ENCODE data around the gene GALNT16.
A peak's percentile ranks its signal among the peaks of the same experiment; 100 is the strongest.

GALNT16 gene

DNA sequence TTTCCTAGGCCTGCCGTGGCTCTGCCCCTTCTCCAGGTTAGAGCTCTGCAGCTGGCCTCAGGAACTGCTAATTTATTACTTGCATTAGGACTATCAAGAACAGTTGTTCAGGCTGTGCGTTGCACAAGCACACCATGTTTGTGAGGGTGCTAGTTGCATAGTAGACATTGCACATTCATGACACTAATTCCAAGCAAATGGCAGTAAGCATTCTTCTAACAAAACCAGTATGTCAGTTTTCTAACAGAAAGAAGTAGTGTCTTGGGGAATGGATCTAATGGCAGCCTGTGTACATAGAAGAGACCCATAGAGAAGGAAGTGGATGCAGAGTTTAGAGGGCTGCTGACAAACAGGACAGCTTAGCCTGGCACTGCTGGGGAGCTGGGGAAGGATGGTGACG is 84.2 kb downstream of the GALNT16 start:
- no peak for DNase-seq

DNA sequence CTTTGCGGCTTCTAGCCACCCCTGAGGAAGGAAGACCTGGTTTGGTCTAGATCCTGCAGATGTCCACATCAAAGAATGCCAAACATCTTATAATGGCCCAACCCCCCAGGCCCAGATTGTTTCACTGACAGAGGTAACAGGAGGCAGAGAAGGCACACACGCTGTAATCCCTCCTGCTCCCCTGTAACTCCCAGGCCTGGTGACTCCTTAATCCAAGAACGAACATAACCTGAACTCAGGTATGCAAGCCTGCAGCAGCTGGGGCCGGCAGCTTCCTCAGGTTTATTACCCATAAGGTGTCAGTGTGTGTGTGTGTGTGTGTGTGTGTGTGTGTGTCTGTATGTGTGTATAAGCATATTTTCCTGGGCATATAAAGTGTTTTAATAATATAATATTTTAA is 85.4 kb downstream of the GALNT16 start:
- DNase-seq: no peak

DNA sequence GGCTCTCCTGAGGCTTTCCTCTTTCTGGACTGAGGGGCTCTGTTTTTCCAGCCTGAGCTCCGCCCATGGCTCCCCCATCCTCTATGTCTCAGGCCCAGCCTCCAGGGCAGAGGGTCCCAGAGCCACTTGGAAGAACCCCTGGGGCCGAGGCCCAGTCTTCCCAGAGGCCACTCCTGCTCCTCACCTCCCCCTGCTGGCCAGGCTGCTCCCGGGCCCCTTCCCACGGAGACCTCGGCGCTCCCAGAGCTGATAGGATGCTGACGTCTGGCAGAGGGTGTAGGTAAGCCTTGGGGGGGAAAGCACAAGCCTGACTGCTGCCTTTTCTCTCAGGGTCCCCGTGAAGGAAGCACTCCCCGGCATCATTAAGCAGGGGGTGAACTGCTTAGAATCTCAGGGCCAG is 86.8 kb downstream of the GALNT16 start:
- no peak for DNase-seq

DNA sequence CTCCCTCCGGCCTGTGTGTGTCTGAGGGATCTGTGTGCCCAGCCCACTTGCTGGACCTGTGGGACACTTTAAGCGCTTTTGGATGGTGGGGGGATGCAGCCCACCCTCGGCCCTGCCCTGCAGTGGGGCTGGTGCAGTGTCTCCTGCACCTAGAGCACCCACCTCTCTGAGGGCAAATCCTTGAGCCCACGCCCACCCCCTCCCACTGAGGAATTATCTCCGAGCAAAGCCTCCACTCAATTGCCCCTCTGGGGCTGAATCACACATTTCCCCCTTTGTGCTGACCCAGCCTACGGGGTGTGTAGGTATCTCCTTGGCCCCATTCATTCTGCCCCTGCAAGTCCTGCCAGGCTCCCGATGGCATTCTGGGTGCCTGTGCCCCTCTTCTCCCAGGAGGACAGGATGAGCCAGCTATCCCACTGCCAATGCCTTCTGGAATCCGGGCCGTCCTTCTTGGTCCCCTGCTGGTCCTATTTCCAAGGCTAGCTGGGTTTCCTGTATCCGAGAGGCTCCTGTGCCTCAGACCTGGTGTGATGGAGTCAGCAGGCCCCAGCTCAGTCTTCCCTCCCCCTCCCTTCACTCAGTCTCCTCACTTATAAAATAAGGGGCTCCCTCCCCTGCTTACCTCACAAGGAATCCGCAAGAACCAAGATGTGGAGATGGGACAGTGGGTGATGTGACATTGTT is 89.3 kb downstream of the GALNT16 start:
- DNase-seq: no peak

DNA sequence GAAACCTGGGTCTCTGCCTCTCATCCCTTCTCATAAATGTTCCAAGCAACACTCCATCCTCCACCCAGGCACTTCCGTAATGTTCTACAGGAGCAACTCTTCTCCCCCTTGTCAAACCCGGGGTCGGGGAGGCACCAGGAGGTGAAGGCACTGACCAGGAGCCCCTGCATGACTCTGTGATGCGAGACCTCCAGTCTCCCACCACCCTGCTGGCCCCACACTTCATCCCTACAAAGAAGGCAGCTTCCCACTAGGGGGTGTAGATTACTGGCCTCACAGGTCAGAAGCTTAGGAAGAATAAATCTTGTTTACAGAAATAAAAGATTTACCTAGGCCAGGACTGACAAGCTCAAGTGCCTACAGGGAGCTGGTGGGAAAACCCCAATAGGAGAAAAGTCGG is 90.9 kb downstream of the GALNT16 start:
- no peak for DNase-seq

DNA sequence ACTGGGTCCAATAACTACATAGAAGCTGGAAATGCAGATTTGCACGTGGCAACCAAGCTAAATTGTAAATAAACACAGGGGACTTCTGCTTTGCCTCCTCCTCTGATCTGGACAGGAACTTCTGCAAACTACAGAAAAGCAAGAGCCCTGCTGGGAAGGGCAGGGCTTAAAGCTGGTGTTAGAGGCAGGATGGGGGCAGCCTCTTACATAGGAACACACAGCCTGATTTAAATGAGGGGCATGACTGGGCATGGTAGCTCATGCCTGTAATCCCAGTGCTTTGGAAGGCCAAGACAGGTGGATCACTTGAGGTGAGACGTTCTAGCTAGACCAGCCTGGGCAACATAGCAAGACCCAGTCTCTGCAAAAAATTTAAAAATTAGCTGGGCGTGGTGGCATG is 91.4 kb downstream of the GALNT16 start:
- no peak for DNase-seq

DNA sequence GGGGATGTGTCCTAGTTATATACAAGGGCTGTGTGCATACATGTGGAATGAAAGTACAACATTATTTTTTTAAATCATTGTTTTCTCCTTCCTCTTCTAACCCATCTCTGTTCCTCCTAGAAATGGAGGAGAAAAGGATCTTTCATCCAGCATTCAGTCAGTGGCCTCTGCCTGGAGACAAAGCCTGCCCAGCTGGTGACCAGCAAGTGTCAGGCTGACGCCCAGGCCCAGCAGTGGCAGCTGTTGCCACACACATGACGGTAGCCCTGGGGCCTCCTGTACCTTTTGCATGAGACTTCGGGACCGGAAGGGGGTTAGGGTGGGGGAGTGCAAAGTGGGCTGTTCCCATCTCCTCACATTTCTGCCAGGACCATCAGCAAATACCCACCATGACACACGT is 92.0 kb downstream of the GALNT16 start:
- DNase-seq: no peak

DNA sequence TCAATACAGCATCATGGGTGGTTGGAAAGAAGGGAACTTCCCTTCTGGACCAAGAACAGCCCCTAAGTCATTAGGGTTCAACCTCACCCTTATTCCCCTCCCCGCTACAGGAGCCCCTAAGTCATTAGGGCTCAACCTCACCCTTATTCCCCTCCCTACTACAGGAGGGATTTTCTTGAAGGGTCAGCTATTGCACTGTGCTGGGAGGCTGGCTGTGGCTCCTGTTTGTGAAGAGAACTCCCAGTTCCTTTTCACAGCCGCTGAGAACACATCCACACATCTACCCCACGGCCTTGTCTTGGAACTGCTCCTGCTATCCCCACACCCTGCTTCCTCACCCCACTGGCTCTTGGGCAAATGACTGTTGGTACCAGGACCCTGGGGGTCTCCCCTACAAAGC is 93.2 kb downstream of the GALNT16 start:
- DNase-seq: no peak

DNA sequence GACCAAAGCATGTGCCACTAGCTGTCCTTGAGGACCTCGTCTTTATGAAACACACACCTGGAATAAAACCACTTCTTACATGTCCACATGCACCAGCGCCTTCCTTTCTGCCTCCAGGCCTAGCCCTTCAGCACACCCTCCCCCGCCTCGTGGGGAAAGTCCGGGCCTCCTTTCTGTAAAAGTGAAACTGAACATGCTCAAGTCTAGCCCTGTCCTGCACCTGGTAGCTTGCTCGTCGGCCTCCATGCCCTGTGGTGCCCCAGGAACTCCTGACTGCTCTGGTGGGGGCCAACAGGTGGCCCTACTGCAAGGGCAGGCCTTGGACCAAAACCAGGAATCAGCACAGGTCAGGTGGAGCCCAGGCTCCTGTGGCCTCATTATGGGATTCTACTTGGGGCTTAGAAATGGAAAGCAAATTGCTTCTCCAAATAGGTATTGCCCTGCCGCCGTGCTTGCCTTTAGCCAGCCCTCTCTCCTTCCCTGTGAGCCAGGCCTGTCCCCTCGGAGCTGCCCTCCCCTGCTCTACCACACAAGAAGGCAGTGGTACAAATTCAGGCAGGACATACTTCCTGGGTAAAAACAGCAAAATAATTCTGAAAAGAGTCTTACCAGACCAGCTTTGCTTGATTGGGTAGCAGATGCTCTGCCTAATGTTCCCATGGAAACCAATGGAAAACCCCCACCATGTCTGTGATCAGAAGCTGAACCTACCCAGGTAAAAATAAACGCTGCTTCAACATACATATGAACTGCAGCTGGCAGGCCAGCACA is 94.6 kb downstream of the GALNT16 start:
- DNase-seq: peak; percentile 69

DNA sequence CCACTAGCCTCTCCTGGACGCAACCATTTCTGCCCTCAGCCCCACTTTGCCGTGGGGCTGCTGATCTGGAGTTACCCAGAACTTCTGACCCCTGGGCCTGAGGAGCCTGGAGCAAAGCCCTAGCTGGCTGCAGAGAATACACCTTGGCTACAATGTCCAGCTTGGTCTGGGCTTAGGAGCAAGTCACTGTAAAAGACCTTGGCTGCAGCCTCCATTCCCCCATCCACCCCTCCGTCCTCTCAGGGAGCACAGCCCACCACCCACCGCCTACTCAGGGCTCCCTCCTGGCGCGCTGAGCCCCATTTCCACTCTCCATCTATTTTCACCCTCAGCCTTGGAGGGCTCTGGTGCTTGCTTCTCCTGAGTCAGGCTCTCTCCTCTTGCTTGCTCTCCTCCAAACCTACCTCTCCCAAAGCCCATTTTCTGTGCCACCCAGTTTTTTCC is 95.2 kb downstream of the GALNT16 start:
- no peak for DNase-seq

DNA sequence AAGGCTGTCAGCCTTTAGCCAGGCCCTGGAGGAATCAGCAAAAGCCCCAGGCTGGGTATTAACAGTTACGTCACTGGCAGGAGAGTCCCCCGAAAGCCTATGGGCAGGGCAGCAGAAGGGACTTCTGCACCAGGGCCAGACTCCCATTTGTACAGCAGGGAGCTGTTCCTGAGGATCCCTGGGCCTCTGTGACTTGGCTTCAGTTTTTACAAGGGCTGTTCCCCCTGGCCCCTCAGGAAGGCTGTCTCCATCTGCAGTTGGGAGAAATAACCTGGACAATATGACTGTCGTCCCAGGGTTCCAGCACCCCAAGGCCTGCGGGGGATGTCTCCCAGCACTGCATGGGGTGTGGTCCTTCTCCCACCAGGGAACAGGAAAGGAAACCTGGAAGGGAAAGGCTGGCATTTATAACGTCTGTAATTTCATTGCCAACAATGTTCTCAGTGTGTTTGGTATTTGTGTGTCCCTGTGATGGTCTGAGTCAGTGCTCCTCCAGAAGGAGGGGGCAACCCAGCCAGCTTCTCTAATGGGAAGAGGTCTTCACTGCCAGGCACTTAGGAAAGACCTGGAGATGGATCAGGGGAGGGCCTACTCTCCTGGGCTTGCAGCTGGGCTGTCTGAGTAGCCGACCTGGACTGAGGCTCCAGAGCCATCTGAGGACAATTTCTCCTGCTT is 95.8 kb downstream of the GALNT16 start:
- DNase-seq: no peak

DNA sequence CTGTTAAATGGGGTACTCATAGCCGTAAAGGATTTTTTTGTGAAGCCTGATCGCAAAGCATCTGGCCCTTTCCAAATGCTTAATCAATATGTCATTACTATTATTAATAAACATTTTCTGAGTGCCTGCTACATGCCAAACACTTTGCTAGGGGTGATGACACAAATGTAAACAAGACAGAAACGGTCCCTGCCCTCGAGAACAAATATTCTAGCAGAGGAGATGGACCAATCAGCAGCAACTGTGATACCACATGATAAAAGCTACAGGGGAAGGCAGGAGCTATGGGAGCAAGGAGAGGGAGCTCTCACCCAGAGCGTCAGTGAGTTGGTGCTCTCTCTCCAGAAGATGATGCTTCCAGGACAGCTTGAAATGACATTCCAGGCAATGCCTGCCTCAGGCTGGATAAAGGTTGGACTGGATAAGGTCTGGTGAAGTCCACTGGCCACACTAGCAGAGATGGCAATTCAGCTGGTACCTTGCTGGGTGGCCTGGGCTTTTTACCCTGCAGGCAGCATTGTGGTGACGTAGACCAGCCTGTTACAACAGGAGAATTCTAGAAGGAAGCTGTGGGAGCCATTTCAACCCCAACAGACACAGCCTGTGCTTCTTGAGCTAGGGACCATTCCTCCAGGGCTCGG is 97.1 kb downstream of the GALNT16 start:
- no peak for DNase-seq

DNA sequence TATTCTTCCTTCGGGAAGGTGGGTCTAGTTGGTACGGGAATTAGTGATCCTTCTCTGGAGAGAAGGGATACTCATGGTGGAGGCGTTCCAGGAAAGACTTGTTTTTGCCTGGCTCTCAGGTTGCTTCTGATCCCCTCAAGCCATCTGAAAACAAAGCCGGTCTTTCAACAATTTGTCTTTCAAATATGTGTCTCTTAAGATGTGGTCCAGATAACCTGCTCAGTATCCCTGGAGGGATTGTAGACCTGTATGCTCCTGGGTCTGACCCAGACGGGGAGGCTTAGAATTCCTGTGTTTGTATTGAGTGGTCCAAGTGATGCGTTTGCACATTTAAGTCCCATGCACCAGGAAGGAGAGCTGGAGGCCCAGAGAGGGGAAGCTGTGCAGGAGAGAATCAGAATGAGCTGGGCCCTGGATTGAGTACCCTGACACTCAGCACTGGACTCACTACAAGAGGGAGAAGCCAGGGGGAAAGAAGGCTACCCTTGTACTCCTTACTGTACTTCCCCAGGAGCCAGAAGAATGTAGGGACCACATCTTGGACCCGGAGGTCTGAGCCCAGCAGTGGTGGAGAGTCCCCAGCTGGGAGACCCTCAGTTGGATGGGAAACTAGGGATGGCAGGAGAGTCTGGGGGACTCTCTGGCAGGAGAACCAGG is 97.7 kb downstream of the GALNT16 start:
- DNase-seq: no peak

DNA sequence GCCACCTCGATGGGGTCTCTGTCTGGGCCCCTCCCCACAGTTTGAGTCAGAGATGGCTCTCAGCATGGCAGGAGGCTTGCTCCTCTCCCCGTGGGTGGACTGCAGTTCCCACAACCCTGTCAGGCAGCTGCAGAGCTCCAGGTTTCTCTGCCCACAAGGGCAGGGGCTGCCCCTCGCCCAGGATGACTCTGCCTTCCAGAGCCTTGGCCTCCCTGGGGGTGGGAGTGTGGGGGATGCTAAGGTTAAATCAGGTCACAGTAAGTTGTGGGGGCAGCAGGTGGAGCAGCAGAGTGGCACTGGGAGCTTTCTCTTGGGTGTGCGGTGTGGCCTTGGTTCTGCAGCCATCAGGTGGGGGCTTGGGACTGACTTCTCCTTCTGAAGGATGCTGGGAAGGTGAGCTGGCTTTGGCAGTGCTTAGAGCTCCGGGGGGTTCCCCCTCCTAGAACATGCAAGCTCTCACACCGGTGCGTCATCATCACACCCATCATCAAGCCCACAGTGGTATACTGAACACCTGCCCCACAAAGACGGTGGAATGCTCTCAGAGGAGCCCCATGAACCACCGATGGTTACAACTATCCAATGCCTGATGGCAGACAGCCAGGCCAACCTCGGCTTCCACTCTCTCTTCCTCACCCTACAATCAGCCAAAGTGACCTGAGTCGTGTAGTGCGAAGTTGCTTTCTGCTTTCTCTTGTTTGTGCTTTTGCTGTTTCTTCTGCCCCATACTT is 98.4 kb downstream of the GALNT16 start:
- DNase-seq: no peak

DNA sequence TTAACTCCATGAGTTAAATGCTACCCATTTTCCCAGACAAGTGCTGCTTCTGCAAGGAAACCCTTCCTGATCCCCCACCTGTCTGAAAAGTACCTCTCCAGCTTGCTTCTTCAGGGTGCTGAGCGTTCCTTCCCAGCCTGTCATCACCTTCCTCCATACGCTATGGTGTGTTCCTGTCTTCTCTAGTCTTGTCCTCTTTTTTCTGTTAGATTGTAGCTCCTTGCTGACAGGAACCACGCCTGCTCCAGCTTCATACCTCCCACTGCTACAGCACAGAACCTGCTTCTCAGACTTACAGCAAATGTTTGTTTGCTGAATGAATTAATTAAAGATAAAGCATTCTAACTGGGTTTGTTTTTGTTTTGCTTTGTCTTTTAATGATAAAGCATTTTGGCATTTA is 99.0 kb downstream of the GALNT16 start:
- DNase-seq: no peak

DNA sequence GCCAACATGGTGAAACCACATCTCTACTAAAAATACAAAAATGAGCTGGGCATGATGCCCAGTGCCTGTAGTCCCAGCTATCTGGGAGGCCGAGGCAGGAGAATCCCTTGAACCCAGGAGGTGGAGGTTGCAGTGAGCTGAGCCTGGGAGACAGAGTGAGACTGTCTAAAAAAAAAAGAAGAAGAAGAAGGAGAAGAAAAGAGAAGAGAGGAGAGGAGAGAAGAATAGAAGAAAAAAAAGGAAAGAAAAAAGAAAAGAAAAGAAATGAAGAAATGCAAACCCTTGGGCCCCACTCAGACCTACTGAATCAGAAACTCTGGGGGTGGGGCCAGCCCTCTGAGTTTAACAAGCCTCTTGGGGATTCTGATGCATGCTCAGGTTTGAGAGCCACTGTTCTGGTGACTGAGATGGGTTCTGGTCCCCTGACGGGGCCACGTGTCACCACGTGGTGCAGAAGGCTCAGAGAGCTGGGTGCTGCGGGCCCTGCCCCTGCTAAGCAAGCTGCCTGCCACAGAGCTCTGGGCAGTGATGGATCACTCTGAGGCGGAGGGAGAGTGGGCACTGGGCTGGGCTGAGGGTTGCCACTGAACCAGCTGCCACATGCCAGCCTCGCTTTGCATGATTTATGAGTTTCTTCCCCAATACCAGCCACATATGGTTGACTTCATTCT is 100.6 kb downstream of the GALNT16 start:
- no peak for DNase-seq

DNA sequence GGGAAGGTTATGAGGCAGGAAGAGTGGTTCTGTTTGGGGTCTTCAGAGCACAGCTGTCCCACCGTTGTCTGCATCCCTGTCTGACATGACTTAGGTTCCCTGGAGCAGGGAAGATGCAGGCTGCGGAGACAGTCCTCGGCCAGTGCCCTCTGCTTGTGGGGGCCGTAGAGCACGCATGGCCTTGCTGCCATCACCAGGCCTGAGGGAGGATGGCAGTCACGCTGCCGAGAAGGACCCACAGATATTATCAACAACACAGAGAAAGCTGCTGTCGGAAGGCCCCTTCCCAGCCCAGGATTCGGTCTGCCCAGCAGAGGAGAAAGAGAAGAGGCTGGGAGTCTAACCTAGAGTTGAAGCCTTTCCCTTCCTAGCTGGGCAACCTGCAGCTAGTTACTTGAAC is 103.1 kb downstream of the GALNT16 start:
- DNase-seq: no peak

DNA sequence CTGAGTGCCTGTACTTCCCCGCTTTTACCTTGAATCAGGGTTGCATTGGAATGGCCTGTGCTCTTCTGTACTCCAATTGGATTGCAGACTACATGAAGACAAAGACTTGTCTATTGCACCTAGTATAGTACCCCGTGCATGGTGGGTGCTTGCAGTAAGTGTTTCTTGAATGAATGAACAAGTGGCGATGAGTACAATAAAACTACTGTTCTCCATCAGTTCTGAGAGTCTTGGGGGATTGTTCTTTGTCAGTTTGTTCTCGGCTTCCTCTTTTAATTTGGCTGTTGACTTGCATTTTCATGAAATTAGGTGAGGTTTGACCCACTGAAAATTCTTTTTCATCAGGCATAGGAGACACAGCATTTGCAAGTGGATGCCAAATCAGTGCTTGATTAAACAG is 104.0 kb downstream of the GALNT16 start:
- no peak for DNase-seq

DNA sequence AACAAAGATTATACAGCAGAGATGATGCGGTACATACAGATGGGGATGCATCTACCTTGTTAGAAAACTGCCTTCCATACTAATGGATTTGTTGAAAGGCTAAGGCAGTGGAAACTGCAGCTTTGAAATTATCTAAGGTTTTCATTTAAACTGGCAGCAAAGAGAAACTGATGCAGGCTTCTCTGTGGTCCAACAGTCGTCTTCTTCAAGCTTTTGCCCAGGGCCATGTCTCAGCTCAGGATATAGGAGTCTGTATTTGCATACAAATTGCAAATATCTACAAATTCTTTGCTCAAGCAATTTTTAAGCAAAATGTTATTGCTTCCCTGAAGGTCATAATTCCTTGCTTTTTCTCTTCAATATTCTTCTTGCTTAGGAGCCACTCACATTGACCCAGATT is 104.4 kb downstream of the GALNT16 start:
- no peak for DNase-seq

DNA sequence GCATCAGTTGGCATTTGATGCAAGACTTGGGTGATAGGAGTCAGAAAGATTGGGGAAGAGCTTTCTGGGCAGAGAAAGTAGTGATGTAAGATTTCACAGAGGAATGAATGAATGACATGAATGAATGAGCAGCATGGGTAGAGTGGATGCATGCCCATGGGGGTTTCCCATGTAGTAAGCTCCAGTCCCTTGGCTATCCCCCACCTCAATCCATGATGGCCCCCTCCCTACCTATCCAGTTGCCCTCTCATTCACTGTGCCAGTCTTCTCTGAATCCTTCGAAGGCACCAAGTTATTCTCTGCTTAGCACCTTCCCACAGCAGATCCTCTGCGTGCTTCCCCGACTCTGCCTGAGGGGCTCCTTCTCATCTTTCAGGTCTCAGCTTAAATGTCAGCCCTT is 106.1 kb downstream of the GALNT16 start:
- DNase-seq: no peak

DNA sequence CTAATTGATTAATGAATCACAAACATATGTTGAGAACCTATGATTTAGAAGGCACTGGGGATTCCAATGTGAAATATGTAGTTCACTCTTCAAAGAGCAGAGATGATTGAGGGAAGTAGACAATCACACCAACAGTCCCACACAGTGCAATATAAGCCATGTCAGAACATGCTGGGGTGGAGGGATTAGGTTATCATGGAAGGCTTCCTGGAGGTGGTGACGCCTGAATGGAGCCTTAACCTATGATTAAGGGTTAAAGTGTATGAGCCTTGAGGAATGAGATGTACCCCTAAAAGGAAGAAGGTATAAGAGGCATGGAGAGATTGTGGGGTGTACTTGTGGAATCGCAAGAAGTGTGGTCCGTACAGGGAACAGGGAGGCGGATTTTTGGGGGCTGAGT is 106.8 kb downstream of the GALNT16 start:
- DNase-seq: no peak

DNA sequence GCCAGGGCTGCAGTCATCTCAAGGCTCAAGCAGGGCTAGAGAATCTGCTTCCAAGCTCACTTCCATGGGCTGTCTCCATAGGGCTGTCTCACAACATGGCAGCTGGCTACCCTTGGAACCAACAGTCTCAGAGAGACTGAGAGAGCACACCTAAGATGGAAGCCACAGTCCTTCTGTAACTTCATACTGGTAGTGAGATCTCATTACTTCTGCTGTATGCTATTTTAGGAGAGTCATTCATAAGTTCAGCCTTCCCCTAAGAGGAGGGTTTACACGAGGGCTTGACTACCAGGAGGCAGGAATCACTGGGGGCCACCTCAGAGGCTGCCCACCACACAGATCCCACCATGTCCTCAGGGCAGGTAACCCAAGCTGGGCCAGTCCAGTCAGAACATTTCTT is 108.4 kb downstream of the GALNT16 start:
- no peak for DNase-seq
